ENCODE measurements around the gene NOP9. TPM values are rescaled to one million over a fixed set of nuclear protein-coding genes. Genes with fewer than 3 reads are reported as not detected.

NOP9 gene
- total RNA-seq = 28.3 TPM
- long read RNA-seq, partial matches to known transcripts = 1 of 11 reads
- long read RNA-seq, other reads (novel, unspliced or antisense) = 10 of 11 reads

DNA sequence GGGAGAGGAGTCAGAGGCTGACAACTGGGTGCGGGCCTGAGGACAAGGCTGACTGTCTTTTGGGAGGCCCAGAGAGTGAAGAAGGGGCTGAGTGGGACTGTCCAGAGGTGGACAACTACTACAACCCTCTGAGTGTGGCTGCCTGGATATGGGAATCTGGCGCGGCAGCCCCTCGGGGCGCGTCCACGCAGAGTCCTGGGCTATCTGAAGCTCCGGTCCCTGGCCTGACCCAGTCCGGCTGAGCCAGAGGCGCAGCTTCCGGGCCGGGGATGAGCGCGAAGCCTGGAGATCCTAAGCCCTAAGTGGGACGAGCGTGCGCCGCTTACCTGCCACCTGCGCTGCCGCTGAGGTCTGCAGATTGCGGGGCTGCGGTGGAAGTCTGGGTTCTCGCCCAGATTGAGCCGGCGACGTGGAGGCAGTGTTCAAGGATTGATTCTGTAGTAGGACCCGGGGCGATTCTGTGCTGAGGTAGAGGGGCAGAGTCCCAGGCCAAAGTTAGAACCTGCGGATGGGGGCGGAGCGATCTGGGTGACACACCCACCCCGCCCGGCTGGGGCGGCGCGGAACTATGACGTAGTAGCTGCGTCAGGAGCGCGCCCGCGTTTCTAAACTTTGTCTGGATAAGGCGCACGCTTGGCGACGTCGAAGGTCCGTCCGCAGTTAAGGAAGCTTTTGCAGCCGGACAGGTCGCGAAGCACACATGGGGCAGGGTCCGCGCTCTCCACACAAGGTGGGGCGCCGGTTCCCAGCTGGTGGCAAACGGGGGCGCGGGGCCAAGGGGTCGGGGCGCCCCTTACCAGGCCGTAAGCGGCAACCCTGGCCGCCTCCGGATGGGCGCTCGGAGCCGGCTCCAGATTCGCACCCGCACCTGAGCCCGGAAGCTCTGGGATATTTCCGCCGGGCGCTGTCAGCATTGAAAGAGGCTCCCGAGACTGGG is at the start of gene NOP9, which contains the start of gene DHRS1:
NOP9 (plus strand) TSS at position 596 of the 937 bp plus-strand sequence; CDS start at position 701, 105 bp downstream.
DHRS1 (minus strand) TSS at position 526 of the 937 bp plus-strand sequence. CDS start 674 bp downstream, outside the sequence.
- intact Hi-C loops (cut with DNase I) = loop anchor here (1.0 kb wide), 1 partner anchor 57 kb away; the partner anchor contains the start of gene TINF2
- DNase-seq (ENCODE audit: low spot score) = peak; percentile 97

GRCh38 chr14:24250354-24250753 is 49.3 kb upstream of the NOP9 start:
- intact Hi-C loops (cut with DNase I) = no loop called here
- peak; percentile 59 for DNase-seq (ENCODE audit: low spot score)

GRCh38 chr14:24251880-24252288 is 47.8 kb upstream of the NOP9 start:
- DNase-seq (ENCODE audit: low spot score) = no peak
- intact Hi-C loops (cut with DNase I) = no loop called here

- DNase-seq (ENCODE audit: low spot score) = no peak
- intact Hi-C loops (cut with DNase I) = no loop called here
These were observed 47.1 kb upstream of the NOP9 start for GRCh38 chr14:24252289-24253124.

DNA sequence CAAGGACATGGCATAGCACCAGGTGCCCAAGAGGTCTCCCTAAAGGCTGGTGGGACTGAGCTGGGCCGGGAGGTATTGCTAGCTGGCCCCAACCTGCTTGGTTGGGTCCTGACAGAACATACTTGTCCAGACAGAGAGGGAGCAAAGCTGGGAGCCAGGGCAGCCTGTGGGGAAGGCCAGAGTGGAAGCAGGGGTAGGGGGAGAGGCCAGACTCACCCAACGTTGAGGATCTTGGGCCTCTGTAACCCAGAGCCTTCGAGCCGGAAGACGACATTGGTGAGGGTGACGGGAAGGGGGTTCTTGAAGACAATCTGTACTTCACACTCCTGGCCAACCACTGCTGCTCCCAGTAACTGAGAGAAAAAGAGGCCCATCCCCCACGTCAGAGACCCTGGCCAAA is 45.7 kb upstream of the NOP9 start:
- DNase-seq (ENCODE audit: low spot score) = no peak
- intact Hi-C loops (cut with DNase I) = no loop called here

- no peak for DNase-seq (ENCODE audit: low spot score)
- intact Hi-C loops (cut with DNase I) = no loop called here
These were observed 44.8 kb upstream of the NOP9 start for GRCh38 chr14:24254630-24255392.

DNA sequence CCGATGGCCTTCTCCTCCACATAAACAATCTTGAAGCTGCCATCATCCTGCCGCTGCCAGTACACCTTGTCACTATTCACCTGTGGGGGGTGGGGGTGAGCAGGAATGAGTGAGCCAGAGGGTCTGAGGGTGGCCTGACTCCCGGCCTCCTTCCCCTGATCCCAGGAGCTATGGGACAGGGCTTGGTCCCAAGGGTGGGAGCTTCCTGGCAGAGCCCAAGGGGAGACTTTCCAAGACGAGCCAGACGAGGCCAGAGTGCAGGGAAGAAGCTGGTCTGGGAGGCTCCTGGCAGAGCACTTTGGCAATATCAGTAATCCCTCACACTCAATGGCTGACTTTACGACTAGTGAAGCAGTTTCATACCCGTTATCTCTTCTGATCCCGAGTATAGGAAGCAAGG is 44.2 kb upstream of the NOP9 start:
- intact Hi-C loops (cut with DNase I) = no loop called here
- DNase-seq (ENCODE audit: low spot score) = no peak

DNA sequence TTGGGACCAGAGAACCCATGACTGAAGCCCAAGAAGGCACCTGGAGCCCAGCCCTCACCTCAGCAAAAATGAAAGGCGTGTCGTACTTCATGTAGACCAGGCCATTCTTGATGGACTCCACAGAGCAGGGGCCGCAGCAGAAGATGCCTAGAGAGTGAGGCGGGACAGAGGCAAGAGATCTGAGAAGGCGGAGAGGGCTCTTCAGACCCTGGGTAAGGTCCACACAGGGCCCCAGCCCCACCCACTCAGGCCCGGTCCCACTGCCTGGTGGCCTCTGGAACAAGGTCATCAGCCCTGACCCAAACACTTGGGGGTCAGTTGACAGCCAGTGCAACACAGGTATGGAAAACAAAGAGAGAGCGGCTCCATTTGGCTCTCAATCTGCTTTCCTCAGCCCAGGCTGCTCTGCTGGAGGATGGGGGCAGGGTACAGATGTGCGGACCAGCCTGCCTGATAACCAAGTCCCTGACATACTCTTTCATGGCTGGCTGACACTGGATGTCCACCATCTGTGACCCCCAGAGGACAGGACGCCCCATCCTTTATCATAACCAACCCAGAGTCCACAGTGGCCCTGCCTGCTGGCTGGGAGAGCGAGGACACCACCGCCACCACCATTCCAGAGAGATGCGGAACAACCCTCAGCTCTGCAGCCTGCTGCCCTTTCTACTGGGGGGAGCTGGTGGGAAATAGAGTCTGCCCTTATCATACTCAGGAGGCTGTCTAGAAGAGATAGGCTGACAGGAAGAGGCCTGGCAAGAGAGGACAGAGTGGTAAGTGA is 43.5 kb upstream of the NOP9 start:
- intact Hi-C loops (cut with DNase I) = no loop called here

GRCh38 chr14:24256960-24257359 is 42.7 kb upstream of the NOP9 start:
- intact Hi-C loops (cut with DNase I) = no loop called here
- DNase-seq (ENCODE audit: low spot score) = no peak

More for the DNA sequence above, 43.5 kb upstream of the NOP9 start:
- DNase-seq (ENCODE audit: low spot score) = no peak

DNA sequence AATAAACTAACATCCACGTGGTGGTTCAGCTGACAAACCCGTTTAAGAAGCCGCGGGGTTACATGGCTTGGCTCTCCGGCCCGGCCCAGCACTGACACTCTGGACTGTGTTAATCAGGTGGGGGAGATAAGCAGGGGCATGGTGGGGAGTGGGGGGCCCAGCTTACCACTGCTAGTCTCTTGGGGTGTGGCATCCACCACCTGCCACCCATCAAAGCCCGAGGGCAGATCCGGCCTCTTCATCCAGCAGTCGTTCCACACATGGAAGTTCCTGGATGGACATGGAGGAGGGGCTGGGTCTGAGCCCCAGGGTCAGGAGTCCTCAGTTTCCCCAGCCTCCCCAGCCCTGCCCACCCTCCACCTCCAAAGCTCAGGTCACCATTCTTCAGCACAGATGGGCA is 41.5 kb upstream of the NOP9 start:
- intact Hi-C loops (cut with DNase I) = no loop called here
- DNase-seq (ENCODE audit: low spot score) = no peak

- intact Hi-C loops (cut with DNase I) = no loop called here
- no peak for DNase-seq (ENCODE audit: low spot score)
These were observed 40.9 kb upstream of the NOP9 start for GRCh38 chr14:24258548-24259265.

GRCh38 chr14:24259282-24260025 is 40.2 kb upstream of the NOP9 start:
- no peak for DNase-seq (ENCODE audit: low spot score)
- intact Hi-C loops (cut with DNase I) = no loop called here

GRCh38 chr14:24260026-24260779 is 39.4 kb upstream of the NOP9 start:
- intact Hi-C loops (cut with DNase I) = no loop called here
- no peak for DNase-seq (ENCODE audit: low spot score)

- DNase-seq (ENCODE audit: low spot score) = no peak
- intact Hi-C loops (cut with DNase I) = no loop called here
These were observed 38.9 kb upstream of the NOP9 start for GRCh38 chr14:24260780-24261157.

DNA sequence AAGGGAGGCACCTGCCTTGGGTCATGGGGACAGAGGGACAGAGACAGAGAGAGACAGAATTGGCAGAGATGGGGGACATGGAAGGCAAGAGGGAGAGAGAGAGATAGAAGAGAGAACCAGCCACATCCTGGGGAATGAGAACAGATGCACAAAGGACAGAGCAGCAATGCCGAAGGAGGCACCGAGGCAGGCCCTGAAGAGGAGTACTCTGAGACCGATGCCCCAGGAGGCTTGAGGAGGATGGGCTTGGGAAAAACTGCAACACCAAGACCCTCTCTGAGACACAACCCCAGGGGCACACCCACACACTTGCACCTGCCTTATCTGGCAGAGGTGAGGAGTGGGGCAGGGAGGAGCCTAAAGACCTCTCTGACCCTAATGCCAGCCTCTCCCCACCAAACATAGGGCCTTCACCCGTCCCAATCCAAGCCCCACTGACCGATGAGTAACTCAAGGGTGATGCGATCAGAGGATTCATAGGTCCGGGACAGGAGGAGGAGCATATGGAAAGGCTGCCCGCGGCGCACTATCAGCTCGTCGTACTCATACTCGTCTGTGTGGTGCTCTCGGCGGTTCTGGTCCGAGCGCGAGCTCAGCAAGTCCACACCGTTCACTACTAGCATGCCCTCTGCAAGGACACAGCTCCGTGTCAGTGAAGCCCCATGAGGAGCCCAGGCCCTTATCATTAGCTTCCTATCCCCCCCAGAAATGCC is 38.2 kb upstream of the NOP9 start:
- intact Hi-C loops (cut with DNase I) = no loop called here
- no peak for DNase-seq (ENCODE audit: low spot score)

DNA sequence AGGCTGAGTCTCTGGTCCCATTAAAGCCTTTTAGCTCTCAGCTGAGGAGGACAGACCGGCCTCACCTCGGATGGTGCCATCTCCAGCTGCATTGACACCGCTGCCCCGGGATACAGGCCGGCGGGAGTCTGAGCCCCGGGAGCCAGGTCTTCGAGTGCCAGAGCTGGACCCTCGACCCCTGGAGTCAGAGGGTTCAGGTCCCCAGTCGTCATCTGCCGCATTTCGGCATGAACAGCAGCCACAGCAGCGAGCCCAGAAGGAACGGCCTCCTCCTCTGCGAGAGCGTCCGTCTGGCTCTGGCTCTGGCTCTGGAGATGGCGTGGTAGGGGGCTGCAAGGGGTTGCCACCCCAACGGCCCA is 37.7 kb upstream of the NOP9 start:
- DNase-seq (ENCODE audit: low spot score) = no peak
- intact Hi-C loops (cut with DNase I) = no loop called here
